ENCODE data around the gene SUDS3. TPM values are rescaled to one million over a fixed set of nuclear protein-coding genes. Genes with fewer than 3 reads are reported as not detected.

SUDS3 gene
- total RNA-seq, 1 experiment from 2014 or later, result 50.5 TPM

- Mint-ChIP-seq H3K36me3 (ENCODE audit: insufficient read depth, unreplicated experiment) (peaks cover 35% of the 10 kb centered on the region), H3K27me3 (ENCODE audit: unreplicated experiment) (no peaks in the 10 kb centered on the region), H3K27ac (ENCODE audit: unreplicated experiment) (no peak overlapping the region), H3K4me3 (ENCODE audit: low read depth, unreplicated experiment) (no peak overlapping the region), H3K4me1 (ENCODE audit: low read depth, unreplicated experiment) (no peaks in the 10 kb centered on the region), H3K9me3 (ENCODE audit: low read depth, unreplicated experiment) (no peaks in the 10 kb centered on the region)
- intact Hi-C loops (cut with micrococcal nuclease; ENCODE audit: unreplicated experiment), result loop anchor here (5.0 to 10.0 kb wide), 2 partner anchors 627 to 1005 kb away; no protein-coding TSS in a partner anchor
- no peak for TF ChIP-seq CTCF (IDR thresholded peaks at IDR 0.05; ENCODE audit: unreplicated experiment)
- BruUV-seq (replicated peaks), result no TSS peak
- CTCF ChIA-PET, result no interaction called here
- no peak for DNase-seq
These were observed 33.5 kb downstream of the SUDS3 start for GRCh38 chr12:118409834-118410233.

GRCh38 chr12:118417942-118418341 is 41.6 kb downstream of the SUDS3 start:
- BruUV-seq (replicated peaks), result no TSS peak

GRCh38 chr12:118418385-118419057 is 42.2 kb downstream of the SUDS3 start:
- CTCF ChIA-PET, result interaction anchor here (0.5 kb wide), 1 partner anchor 112 kb away, joined by 7 read pairs; no protein-coding TSS in a partner anchor
- no peak for DNase-seq
- no peaks in the 10 kb centered on the region for H3K27me3 Mint-ChIP-seq (ENCODE audit: unreplicated experiment)
- intact Hi-C loops (cut with micrococcal nuclease; ENCODE audit: unreplicated experiment), result no loop called here
- no peak for TF ChIP-seq CTCF (IDR thresholded peaks at IDR 0.05; ENCODE audit: unreplicated experiment)
- H3K36me3 Mint-ChIP-seq (ENCODE audit: insufficient read depth, unreplicated experiment), result peaks cover 24% of the 10 kb centered on the region
- no peak overlapping the region for H3K4me3 Mint-ChIP-seq (ENCODE audit: low read depth, unreplicated experiment)
- BruUV-seq (replicated peaks), result no TSS peak
- no peak overlapping the region for H3K27ac Mint-ChIP-seq (ENCODE audit: unreplicated experiment)
- H3K4me1 Mint-ChIP-seq (ENCODE audit: low read depth, unreplicated experiment), result peaks cover 9% of the 10 kb centered on the region
- no peaks in the 10 kb centered on the region for H3K9me3 Mint-ChIP-seq (ENCODE audit: low read depth, unreplicated experiment)

More at GRCh38 chr12:118417942-118418341, 41.6 kb downstream of the SUDS3 start:
- no peaks in the 10 kb centered on the region for H3K9me3 Mint-ChIP-seq (ENCODE audit: low read depth, unreplicated experiment)
- H3K36me3 Mint-ChIP-seq (ENCODE audit: insufficient read depth, unreplicated experiment), result peaks cover 24% of the 10 kb centered on the region
- no peak for DNase-seq
- intact Hi-C loops (cut with micrococcal nuclease; ENCODE audit: unreplicated experiment), result no loop called here
- no peaks in the 10 kb centered on the region for H3K27me3 Mint-ChIP-seq (ENCODE audit: unreplicated experiment)
- CTCF ChIA-PET, result interaction anchor here (0.6 kb wide), 1 partner anchor 1505 kb away, joined by 7 read pairs; no protein-coding TSS in a partner anchor
- no peak overlapping the region for H3K4me3 Mint-ChIP-seq (ENCODE audit: low read depth, unreplicated experiment)
- no peak for TF ChIP-seq CTCF (IDR thresholded peaks at IDR 0.05; ENCODE audit: unreplicated experiment)
- H3K27ac Mint-ChIP-seq (ENCODE audit: unreplicated experiment), result no peak overlapping the region
- H3K4me1 Mint-ChIP-seq (ENCODE audit: low read depth, unreplicated experiment), result peaks cover 5% of the 10 kb centered on the region

GRCh38 chr12:118420673-118421072 is 44.3 kb downstream of the SUDS3 start:
- H3K36me3 Mint-ChIP-seq (ENCODE audit: insufficient read depth, unreplicated experiment), result peaks cover 14% of the 10 kb centered on the region
- H3K4me1 Mint-ChIP-seq (ENCODE audit: low read depth, unreplicated experiment), result peaks cover 9% of the 10 kb centered on the region
- H3K27ac Mint-ChIP-seq (ENCODE audit: unreplicated experiment), result no peak overlapping the region
- no peak overlapping the region for H3K4me3 Mint-ChIP-seq (ENCODE audit: low read depth, unreplicated experiment)
- no peak for TF ChIP-seq CTCF (IDR thresholded peaks at IDR 0.05; ENCODE audit: unreplicated experiment)
- intact Hi-C loops (cut with micrococcal nuclease; ENCODE audit: unreplicated experiment), result no loop called here
- no peak for DNase-seq
- no peaks in the 10 kb centered on the region for H3K9me3 Mint-ChIP-seq (ENCODE audit: low read depth, unreplicated experiment)
- H3K27me3 Mint-ChIP-seq (ENCODE audit: unreplicated experiment), result no peaks in the 10 kb centered on the region
- CTCF ChIA-PET, result no interaction called here
- BruUV-seq (replicated peaks), result no TSS peak

All from Calu3 (cell line).